GM12878 (cell line): Measurements from ENCODE around the gene IL11. TPM values are rescaled to one million over a fixed set of nuclear protein-coding genes. Genes with fewer than 3 reads are reported as not detected.

Experiments used
- BHLHE40 ChIP-seq, 2 experiments: fragments of 450-650 bp in 1 of 2; IDR thresholded peaks; 2 replicates each; pipeline ENCODE4 v1.6.1; 2011 to 2017; ENCODE audit warnings: low read depth in 2 of 2, borderline replicate concordance in 1 of 2, improper control_type of control experiment in 1 of 2, low read length in 1 of 2, mild to moderate bottlenecking in 1 of 2
- CHD1 ChIP-seq: IDR thresholded peaks from 2 replicates; pipeline ENCODE4 v1.6.1; 2012; ENCODE audit warnings: low read depth, low read length, improper control_type of control experiment
- CHD4 ChIP-seq: fragments of 200-600 bp; sonication (generic); IDR thresholded peaks from 2 replicates; pipeline ENCODE4 v1.6.1; 2016; ENCODE audit warnings: mild to moderate bottlenecking
- FOS ChIP-seq: IDR thresholded peaks from 3 replicates; pipeline ENCODE4 v1.6.1; 2011; ENCODE audit warnings: borderline replicate concordance; ENCODE audit not compliant: insufficient read length; ENCODE audit errors: extremely low read depth
- POLR2A ChIP-seq: IDR thresholded peaks from 2 replicates; pipeline ENCODE4 v1.6.1; 2011; ENCODE audit warnings: low read depth, mild to moderate bottlenecking, low read length
- POU2F2 ChIP-seq: IDR thresholded peaks from 3 replicates; pipeline ENCODE4 v1.6.1; 2011; ENCODE audit warnings: low read depth, mild to moderate bottlenecking, low read length, borderline replicate concordance
- RBBP5 ChIP-seq: fragments of 200-600 bp; sonication (generic); conservative IDR thresholded peaks from 2 replicates; pipeline ENCODE4 v1.6.1; 2016
- SMC3 ChIP-seq: IDR thresholded peaks from 2 replicates; pipeline ENCODE4 v1.6.1; 2011; ENCODE audit warnings: low read length, improper control_type of control experiment, borderline replicate concordance
- SRF ChIP-seq, 2 experiments: IDR thresholded peaks; 2 replicates each; pipeline ENCODE4 v1.6.1; 2011; ENCODE audit warnings: low read depth in 2 of 2, low read length in 2 of 2, mild to moderate bottlenecking in 1 of 2, moderate library complexity in 1 of 2
- STAT1 ChIP-seq: fragments of 450-650 bp; conservative IDR thresholded peaks from 2 replicates; pipeline ENCODE4 v1.6.1; 2014; ENCODE audit warnings: antibody characterized with exemption, mild to moderate bottlenecking
- TCF12 ChIP-seq: IDR thresholded peaks from 2 replicates; pipeline ENCODE4 v1.6.1; 2011; ENCODE audit warnings: low read depth, mild to moderate bottlenecking, low read length
- ZSCAN29 ChIP-seq: fragments of 450-650 bp; IDR thresholded peaks from 2 replicates; pipeline ENCODE4 v1.6.1; 2017; ENCODE audit warnings: mild to moderate bottlenecking, moderate library complexity
- ZZZ3 ChIP-seq: IDR thresholded peaks from 2 replicates; pipeline ENCODE4 v1.6.1; 2011; ENCODE audit warnings: low read depth; ENCODE audit not compliant: control insufficient read depth, insufficient read length
- polyA plus RNA-seq, 11 experiments: library from polyadenylated mRNA; depleted of rRNA in 4 of 11; unstranded in 6 of 11; stranded (reverse) in 5 of 11; fragments of >200 nt; fragmentation: Nextera tagmentation in 4 of 11; fragmentation: Illumina TruSeq in 1 of 11; extraction: Ambion mirVana in 4 of 11; extraction: Trizol in 1 of 11; gene quantifications; 1 replicate in 1 of 11; 2 replicates in 10 of 11; pipeline versions ENCODE4 v1.2.1 to v1.2.3, GENCODE V29; 2011 to 2016; ENCODE audit warnings: inconsistent platforms in 2 of 11, missing spikeins in 2 of 11, low read depth in 1 of 11
- total RNA-seq, 4 experiments: library from RNA; depleted of rRNA in 3 of 4; stranded (reverse); fragments of >200 nt in 3 of 4; fragmentation: Illumina TruSeq in 1 of 4; extraction: Trizol in 1 of 4; gene quantifications; 2 replicates each; pipeline versions ENCODE4 v1.2.1 to v1.2.3, GENCODE V29; 2013 to 2021
- TF ChIP-seq, protein P1 (sequence below): fragments of 450-650 bp; formaldehyde crosslinking; IDR thresholded peaks from 2 replicates; pipeline ENCODE4 v1.4.0; 2020; ENCODE audit warnings: mild to moderate bottlenecking, moderate library complexity
- TF ChIP-seq, protein P2 (sequence below): fragments of 150-350 bp; IDR thresholded peaks from 2 replicates; pipeline ENCODE4 v1.6.1; 2016; ENCODE audit warnings: low read depth, low read length
- TF ChIP-seq, protein P3 (sequence below): IDR thresholded peaks from 2 replicates; pipeline ENCODE4 v1.6.1; 2012; ENCODE audit warnings: low read depth, low read length, improper control_type of control experiment
- TF ChIP-seq, protein P4 (sequence below): fragments of 450-650 bp; IDR thresholded peaks from 2 replicates; pipeline ENCODE4 v1.6.1; 2018; ENCODE audit warnings: borderline replicate concordance, mild to moderate bottlenecking; ENCODE audit not compliant: partially characterized antibody
- TF ChIP-seq, protein P5 (sequence below): fragments of 450-650 bp; IDR thresholded peaks from 2 replicates; pipeline ENCODE4 v1.6.1; 2016; ENCODE audit warnings: mild to moderate bottlenecking

IL11 gene
- total and polyA plus RNA-seq, 10 of the 15 experiments (the other 5 are each of a cell fraction or from before 2014, with no cell fraction given), result 0.15 TPM; not detected in 9

DNA sequence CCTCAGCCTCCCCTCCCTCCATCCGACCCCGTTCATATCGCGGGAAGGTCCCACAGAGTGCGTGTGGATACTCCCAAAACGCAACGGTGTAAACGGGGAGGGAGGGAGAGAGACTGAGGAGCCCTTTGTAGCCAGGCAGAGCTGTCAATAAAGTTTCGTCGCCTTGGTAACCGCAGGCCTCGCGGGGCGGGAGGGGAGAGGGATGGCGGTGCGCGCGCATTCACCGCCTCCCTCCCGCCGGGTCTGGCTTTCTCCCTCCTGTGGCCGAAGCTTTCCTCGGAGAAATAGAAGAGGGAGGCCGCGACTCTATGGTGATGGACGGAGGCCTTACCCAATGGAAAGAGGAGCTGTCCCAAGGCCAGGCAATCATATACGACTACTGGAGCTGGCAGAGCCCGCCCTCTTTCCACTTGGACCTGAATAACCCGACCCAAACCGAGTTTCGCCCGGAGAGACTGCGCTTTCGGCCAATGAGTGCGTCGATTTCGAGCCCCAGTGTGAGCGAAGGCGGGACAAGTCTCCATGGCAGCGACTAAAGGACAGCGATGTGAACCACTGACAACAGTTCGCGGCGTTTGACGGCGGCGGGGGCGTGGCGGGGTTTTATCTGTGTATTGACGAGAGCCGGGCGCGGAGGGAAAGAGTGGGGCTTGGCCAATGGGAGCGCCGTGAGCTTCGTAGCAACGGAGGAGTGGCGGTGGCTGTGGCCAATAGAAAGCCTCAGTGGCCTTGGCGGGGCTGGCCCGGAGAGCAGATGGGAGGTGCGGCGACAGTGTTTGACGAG is 31.0 kb downstream of the IL11 start, which contains the start of gene KMT5C (continued):
- TF ChIP-seq, protein P1, sequence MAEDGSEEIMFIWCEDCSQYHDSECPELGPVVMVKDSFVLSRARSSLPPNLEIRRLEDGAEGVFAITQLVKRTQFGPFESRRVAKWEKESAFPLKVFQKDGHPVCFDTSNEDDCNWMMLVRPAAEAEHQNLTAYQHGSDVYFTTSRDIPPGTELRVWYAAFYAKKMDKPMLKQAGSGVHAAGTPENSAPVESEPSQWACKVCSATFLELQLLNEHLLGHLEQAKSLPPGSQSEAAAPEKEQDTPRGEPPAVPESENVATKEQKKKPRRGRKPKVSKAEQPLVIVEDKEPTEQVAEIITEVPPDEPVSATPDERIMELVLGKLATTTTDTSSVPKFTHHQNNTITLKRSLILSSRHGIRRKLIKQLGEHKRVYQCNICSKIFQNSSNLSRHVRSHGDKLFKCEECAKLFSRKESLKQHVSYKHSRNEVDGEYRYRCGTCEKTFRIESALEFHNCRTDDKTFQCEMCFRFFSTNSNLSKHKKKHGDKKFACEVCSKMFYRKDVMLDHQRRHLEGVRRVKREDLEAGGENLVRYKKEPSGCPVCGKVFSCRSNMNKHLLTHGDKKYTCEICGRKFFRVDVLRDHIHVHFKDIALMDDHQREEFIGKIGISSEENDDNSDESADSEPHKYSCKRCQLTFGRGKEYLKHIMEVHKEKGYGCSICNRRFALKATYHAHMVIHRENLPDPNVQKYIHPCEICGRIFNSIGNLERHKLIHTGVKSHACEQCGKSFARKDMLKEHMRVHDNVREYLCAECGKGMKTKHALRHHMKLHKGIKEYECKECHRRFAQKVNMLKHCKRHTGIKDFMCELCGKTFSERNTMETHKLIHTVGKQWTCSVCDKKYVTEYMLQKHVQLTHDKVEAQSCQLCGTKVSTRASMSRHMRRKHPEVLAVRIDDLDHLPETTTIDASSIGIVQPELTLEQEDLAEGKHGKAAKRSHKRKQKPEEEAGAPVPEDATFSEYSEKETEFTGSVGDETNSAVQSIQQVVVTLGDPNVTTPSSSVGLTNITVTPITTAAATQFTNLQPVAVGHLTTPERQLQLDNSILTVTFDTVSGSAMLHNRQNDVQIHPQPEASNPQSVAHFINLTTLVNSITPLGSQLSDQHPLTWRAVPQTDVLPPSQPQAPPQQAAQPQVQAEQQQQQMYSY (CRISPR knock-in tag), result no peak
- TF ChIP-seq SMC3, result no peak
- TF ChIP-seq, protein P2, sequence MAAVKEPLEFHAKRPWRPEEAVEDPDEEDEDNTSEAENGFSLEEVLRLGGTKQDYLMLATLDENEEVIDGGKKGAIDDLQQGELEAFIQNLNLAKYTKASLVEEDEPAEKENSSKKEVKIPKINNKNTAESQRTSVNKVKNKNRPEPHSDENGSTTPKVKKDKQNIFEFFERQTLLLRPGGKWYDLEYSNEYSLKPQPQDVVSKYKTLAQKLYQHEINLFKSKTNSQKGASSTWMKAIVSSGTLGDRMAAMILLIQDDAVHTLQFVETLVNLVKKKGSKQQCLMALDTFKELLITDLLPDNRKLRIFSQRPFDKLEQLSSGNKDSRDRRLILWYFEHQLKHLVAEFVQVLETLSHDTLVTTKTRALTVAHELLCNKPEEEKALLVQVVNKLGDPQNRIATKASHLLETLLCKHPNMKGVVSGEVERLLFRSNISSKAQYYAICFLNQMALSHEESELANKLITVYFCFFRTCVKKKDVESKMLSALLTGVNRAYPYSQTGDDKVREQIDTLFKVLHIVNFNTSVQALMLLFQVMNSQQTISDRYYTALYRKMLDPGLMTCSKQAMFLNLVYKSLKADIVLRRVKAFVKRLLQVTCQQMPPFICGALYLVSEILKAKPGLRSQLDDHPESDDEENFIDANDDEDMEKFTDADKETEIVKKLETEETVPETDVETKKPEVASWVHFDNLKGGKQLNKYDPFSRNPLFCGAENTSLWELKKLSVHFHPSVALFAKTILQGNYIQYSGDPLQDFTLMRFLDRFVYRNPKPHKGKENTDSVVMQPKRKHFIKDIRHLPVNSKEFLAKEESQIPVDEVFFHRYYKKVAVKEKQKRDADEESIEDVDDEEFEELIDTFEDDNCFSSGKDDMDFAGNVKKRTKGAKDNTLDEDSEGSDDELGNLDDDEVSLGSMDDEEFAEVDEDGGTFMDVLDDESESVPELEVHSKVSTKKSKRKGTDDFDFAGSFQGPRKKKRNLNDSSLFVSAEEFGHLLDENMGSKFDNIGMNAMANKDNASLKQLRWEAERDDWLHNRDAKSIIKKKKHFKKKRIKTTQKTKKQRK, result peak; percentile 96
- TF ChIP-seq FOS, result peak; percentile 84
- no peak for TF ChIP-seq STAT1
- no peak for TF ChIP-seq ZZZ3
- TF ChIP-seq BHLHE40 (IDR thresholded peaks at IDR 0.05; ENCODE audit: borderline replicate concordance in 1 of 2, low read depth in 2 of 2, low read length in 1 of 2), result peak in 1 of 2 experiments; percentile 37; a peak in 1 of 4 replicates
- TF ChIP-seq, protein P3, sequence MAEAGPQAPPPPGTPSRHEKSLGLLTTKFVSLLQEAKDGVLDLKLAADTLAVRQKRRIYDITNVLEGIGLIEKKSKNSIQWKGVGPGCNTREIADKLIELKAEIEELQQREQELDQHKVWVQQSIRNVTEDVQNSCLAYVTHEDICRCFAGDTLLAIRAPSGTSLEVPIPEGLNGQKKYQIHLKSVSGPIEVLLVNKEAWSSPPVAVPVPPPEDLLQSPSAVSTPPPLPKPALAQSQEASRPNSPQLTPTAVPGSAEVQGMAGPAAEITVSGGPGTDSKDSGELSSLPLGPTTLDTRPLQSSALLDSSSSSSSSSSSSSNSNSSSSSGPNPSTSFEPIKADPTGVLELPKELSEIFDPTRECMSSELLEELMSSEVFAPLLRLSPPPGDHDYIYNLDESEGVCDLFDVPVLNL, result peak; percentile 77
- TF ChIP-seq POLR2A, result 0 out of 2 replicates have a peak, but pooled peaks have one; percentile 13
- TF ChIP-seq RBBP5, result no peak
- TF ChIP-seq, protein P4, sequence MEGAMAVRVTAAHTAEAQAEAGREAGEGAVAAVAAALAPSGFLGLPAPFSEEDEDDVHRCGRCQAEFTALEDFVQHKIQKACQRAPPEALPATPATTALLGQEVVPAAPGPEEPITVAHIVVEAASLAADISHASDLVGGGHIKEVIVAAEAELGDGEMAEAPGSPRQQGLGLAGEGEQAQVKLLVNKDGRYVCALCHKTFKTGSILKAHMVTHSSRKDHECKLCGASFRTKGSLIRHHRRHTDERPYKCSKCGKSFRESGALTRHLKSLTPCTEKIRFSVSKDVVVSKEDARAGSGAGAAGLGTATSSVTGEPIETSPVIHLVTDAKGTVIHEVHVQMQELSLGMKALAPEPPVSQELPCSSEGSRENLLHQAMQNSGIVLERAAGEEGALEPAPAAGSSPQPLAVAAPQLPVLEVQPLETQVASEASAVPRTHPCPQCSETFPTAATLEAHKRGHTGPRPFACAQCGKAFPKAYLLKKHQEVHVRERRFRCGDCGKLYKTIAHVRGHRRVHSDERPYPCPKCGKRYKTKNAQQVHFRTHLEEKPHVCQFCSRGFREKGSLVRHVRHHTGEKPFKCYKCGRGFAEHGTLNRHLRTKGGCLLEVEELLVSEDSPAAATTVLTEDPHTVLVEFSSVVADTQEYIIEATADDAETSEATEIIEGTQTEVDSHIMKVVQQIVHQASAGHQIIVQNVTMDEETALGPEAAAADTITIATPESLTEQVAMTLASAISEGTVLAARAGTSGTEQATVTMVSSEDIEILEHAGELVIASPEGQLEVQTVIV, result peak; percentile 78
- no peak for TF ChIP-seq ZSCAN29
- TF ChIP-seq TCF12, result peak; percentile 48; the same call in 1 of the 2 replicates
- TF ChIP-seq, protein P5, sequence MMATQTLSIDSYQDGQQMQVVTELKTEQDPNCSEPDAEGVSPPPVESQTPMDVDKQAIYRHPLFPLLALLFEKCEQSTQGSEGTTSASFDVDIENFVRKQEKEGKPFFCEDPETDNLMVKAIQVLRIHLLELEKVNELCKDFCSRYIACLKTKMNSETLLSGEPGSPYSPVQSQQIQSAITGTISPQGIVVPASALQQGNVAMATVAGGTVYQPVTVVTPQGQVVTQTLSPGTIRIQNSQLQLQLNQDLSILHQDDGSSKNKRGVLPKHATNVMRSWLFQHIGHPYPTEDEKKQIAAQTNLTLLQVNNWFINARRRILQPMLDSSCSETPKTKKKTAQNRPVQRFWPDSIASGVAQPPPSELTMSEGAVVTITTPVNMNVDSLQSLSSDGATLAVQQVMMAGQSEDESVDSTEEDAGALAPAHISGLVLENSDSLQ, result peak; percentile 100
- no peak; the same call in 2 of the 3 replicates for TF ChIP-seq POU2F2
- TF ChIP-seq SRF (IDR thresholded peaks at IDR 0.05; ENCODE audit: low read depth in 2 of 2, low read length in 2 of 2), result no peak
- TF ChIP-seq CHD4, result no peak
- TF ChIP-seq CHD1, result no peak
